GM21515 (cell line): ENCODE measurements around the gene USP6.
"Not testable (repeated sequence)": the region's sequence is repeated elsewhere in the genome, so short reads cannot be mapped to it uniquely, and the experiment has no call there.

ENCODE experiments used
- ATAC-seq: cut with Tn5 transposase; IDR thresholded peaks from one replicate; pipeline ENCODE4 v1.9.1; 2021; ENCODE audit not compliant: unreplicated experiment

USP6 gene

GRCh38 chr17:5121186-5121841, 5.5 kb downstream of the USP6 start:
- ATAC-seq, result no peak

- ATAC-seq, result not testable (repeated sequence)
These were observed 6.2 kb downstream of the USP6 start for GRCh38 chr17:5122056-5122455.

- ATAC-seq, result no peak
These were observed 6.9 kb downstream of the USP6 start for GRCh38 chr17:5122586-5123342.

- no peak for ATAC-seq
These were observed 7.7 kb downstream of the USP6 start for GRCh38 chr17:5123343-5124124.

GRCh38 chr17:5124125-5124760, 8.4 kb downstream of the USP6 start:
- ATAC-seq, result not testable (repeated sequence)

GRCh38 chr17:5124896-5125295, 9.1 kb downstream of the USP6 start:
- not testable (repeated sequence) for ATAC-seq

GRCh38 chr17:5126719-5127488, 11.1 kb downstream of the USP6 start:
- ATAC-seq, result no peak

- no peak for ATAC-seq
These were observed 12.1 kb downstream of the USP6 start for GRCh38 chr17:5127910-5128309.

GRCh38 chr17:5128387-5128786, 12.6 kb downstream of the USP6 start:
- ATAC-seq, result not testable (repeated sequence)

- no peak for ATAC-seq
These were observed 13.2 kb downstream of the USP6 start for GRCh38 chr17:5128905-5129535.

- not testable (repeated sequence) for ATAC-seq
These were observed 13.9 kb downstream of the USP6 start for GRCh38 chr17:5129770-5130169.

- not testable (repeated sequence) for ATAC-seq
These were observed 14.4 kb downstream of the USP6 start for GRCh38 chr17:5130261-5130660.

GRCh38 chr17:5130687-5131086, 14.9 kb downstream of the USP6 start:
- not testable (repeated sequence) for ATAC-seq

- no peak for ATAC-seq
These were observed 15.4 kb downstream of the USP6 start for GRCh38 chr17:5131146-5131715.

- not testable (repeated sequence) for ATAC-seq
These were observed 16.1 kb downstream of the USP6 start for GRCh38 chr17:5131799-5132502.

GRCh38 chr17:5132503-5133225, 16.8 kb downstream of the USP6 start:
- ATAC-seq, result not testable (repeated sequence)

GRCh38 chr17:5133311-5133710, 17.5 kb downstream of the USP6 start:
- ATAC-seq, result no peak

- ATAC-seq, result not testable (repeated sequence)
These were observed 18.1 kb downstream of the USP6 start for GRCh38 chr17:5133961-5134360.
